T-cell (primary cell): Measurements from ENCODE around the gene BID. TPM values are rescaled to one million over a fixed set of nuclear protein-coding genes. Genes with fewer than 3 reads are reported as not detected.

ENCODE experiments used
- ATAC-seq, 4 experiments: fragments of 200-7000 bp in 3 of 4; fragments of 150-1000 bp in 1 of 4; cut with Tn5 transposase; replicated peaks in 1 of 4; 1 replicate in 3 of 4; 2 replicates in 1 of 4; pipeline ENCODE4 v1.10.0; 2021; ENCODE audit warnings: moderate library complexity in 3 of 4, mild to moderate bottlenecking in 2 of 4, moderate number of reproducible peaks in 1 of 4
- CTCF ChIA-PET, 2 donors: fragments of 300-600 bp; sonication (Branson Sonifier 250); formaldehyde crosslinking; loops; one replicate each; lab custom pipeline; 2022; ENCODE audit warnings: antibody characterized with exemption in 2 of 2; lab: Charles Lee
- POLR2A ChIA-PET, 2 donors: fragments of 300-600 bp; sonication (Branson Sonifier 250); formaldehyde crosslinking; loops; one replicate each; lab custom pipeline; 2022; ENCODE audit warnings: antibody characterized with exemption in 2 of 2; lab: Charles Lee
- DNase-seq, 35 experiments: peaks; one replicate each; pipeline versions ENCODE4 v3.0.0 to v3.0.0-alpha.2; 2013 to 2023
- H3K27ac ChIP-seq: one replicate; pipeline ENCODE4 v1.5.1; 2013; ENCODE audit warnings: low read length
- H3K27me3 ChIP-seq, 2 experiments: replicated peaks in 1 of 2; 1 replicate in 1 of 2; 2 replicates in 1 of 2; pipeline versions ENCODE4 v1.6.1 to v1.7.0; 2013; ENCODE audit warnings: low read length in 1 of 2, mixed read lengths in 1 of 2; ENCODE audit not compliant: control insufficient read depth in 2 of 2, insufficient read depth in 2 of 2; ENCODE audit errors: extremely low read depth in 1 of 2
- H3K36me3 ChIP-seq, 2 donors: 1 replicate in 1 of 2; 2 replicates in 1 of 2; pipeline versions ENCODE4 v1.6.1 to v1.7.0; 2013; ENCODE audit warnings: low read length in 1 of 2; ENCODE audit not compliant: control insufficient read depth in 2 of 2, insufficient read depth in 1 of 2; ENCODE audit errors: extremely low read depth in 1 of 2
- H3K4me1 ChIP-seq, 2 experiments: 1 replicate in 1 of 2; 2 replicates in 1 of 2; pipeline versions ENCODE4 v1.6.1 to v1.7.0; 2013; ENCODE audit warnings: low read length in 2 of 2, mixed read lengths in 1 of 2; ENCODE audit not compliant: insufficient read depth in 2 of 2, control insufficient read depth in 1 of 2; ENCODE audit errors: extremely low read depth in 1 of 2
- H3K4me3 ChIP-seq, 2 donors: 1 replicate in 1 of 2; 2 replicates in 1 of 2; pipeline versions ENCODE4 v1.5.1 to v1.7.0; 2013; ENCODE audit warnings: mild to moderate bottlenecking in 2 of 2, low read length in 1 of 2, moderate library complexity in 1 of 2; ENCODE audit not compliant: control insufficient read depth in 1 of 2; ENCODE audit errors: extremely low read depth in 1 of 2
- H3K9me3 ChIP-seq: 2 replicates; pipeline ENCODE4 v1.7.0; 2013
- H3K27ac Mint-ChIP-seq, 2 donors: one replicate each; pipeline ENCODE4 v1.8.0; 2020 to 2021; ENCODE audit warnings: mild to moderate bottlenecking in 2 of 2, mixed read lengths in 2 of 2
- H3K27me3 Mint-ChIP-seq, 2 donors: one replicate each; pipeline ENCODE4 v1.8.0; 2021 to 2022; ENCODE audit warnings: mixed read lengths in 2 of 2
- H3K36me3 Mint-ChIP-seq: one replicate; pipeline ENCODE4 v1.8.0; 2021; ENCODE audit warnings: mixed read lengths
- H3K4me1 Mint-ChIP-seq, 3 donors: one replicate each; pipeline ENCODE4 v1.8.0; 2020 to 2022; ENCODE audit warnings: mixed read lengths in 3 of 3, mild to moderate bottlenecking in 1 of 3
- H3K4me3 Mint-ChIP-seq, 3 donors: one replicate each; pipeline ENCODE4 v1.8.0; 2020 to 2022; ENCODE audit warnings: mild to moderate bottlenecking in 3 of 3, mixed read lengths in 3 of 3, moderate library complexity in 3 of 3
- H3K9me3 Mint-ChIP-seq, 3 donors: one replicate each; pipeline ENCODE4 v1.8.0; 2020 to 2022; ENCODE audit warnings: mixed read lengths in 3 of 3
- WGBS: methylation state at CpG from one replicate; pipeline ENCODE4 v1.1.5; 2013; ENCODE audit warnings: missing lambda C conversion rate; ENCODE audit not compliant: insufficient coverage; 5-methylcytosine and 5-hydroxymethylcytosine counted together
- total RNA-seq, 35 experiments: library from RNA in 6 of 35; stranded (reverse) in 6 of 35; fragments of 120-200 nt in 1 of 35; gene quantifications; one replicate each; pipeline versions ENCODE4 v1.2.1 to v1.2.4 and lab custom pipeline; 2013 to 2026

BID gene
- total RNA-seq, 5 donors from 2014 or later (not counting 1 experiment from before 2014, with no cell fraction given), result 15.8 to 34.6 (median 28.5) TPM

GRCh38 chr22:17789379-17790200, 15.3 kb upstream of the BID start:
- H3K4me1 ChIP-seq, result peaks cover 0 to 28% of the 10 kb centered on the region in 2 experiments
- Mint-ChIP-seq H3K27ac (no peak overlapping the region), H3K36me3 (peaks cover 15% of the 10 kb centered on the region), H3K4me1 (peaks cover 0 to 5% (median 2%) of the 10 kb centered on the region in 3 donors), H3K9me3 (no peaks in the 10 kb centered on the region), H3K4me3 (no peak overlapping the region), H3K27me3 (no peaks in the 10 kb centered on the region)
- ATAC-seq, result no peak
- H3K4me3 ChIP-seq, result no peak overlapping the region
- CTCF ChIA-PET, result no interaction called here
- peaks cover 0 to 4% of the 10 kb centered on the region in 2 donors for H3K36me3 ChIP-seq
- H3K27me3 ChIP-seq, result no peaks in the 10 kb centered on the region
- no peaks in the 10 kb centered on the region for H3K9me3 ChIP-seq
- no peak for DNase-seq
- POLR2A ChIA-PET, result no interaction called here
- WGBS, result 92% methylated on average over 12 of the region's 27 CpGs
- no peak overlapping the region for H3K27ac ChIP-seq

GRCh38 chr22:17788528-17789378, 14.5 kb upstream of the BID start:
- Histone ChIP-seq H3K4me3 (no peak overlapping the region), H3K27ac (no peak overlapping the region), H3K36me3 (peaks cover 0 to 4% of the 10 kb centered on the region in 2 donors), H3K4me1 (peaks cover 0 to 28% of the 10 kb centered on the region in 2 experiments), H3K27me3 (no peaks in the 10 kb centered on the region), H3K9me3 (no peaks in the 10 kb centered on the region)
- H3K27ac Mint-ChIP-seq, result no peak overlapping the region
- H3K9me3 Mint-ChIP-seq, result no peaks in the 10 kb centered on the region
- CTCF ChIA-PET, result no interaction called here
- H3K36me3 Mint-ChIP-seq, result peaks cover 15% of the 10 kb centered on the region
- no peak for ATAC-seq
- no peak for DNase-seq
- H3K27me3 Mint-ChIP-seq, result no peaks in the 10 kb centered on the region
- H3K4me3 Mint-ChIP-seq, result no peak overlapping the region
- H3K4me1 Mint-ChIP-seq, result peaks cover 0 to 5% (median 2%) of the 10 kb centered on the region in 3 donors
- 95% methylated on average over 20 of the region's 32 CpGs for WGBS
- POLR2A ChIA-PET, result no interaction called here

DNA sequence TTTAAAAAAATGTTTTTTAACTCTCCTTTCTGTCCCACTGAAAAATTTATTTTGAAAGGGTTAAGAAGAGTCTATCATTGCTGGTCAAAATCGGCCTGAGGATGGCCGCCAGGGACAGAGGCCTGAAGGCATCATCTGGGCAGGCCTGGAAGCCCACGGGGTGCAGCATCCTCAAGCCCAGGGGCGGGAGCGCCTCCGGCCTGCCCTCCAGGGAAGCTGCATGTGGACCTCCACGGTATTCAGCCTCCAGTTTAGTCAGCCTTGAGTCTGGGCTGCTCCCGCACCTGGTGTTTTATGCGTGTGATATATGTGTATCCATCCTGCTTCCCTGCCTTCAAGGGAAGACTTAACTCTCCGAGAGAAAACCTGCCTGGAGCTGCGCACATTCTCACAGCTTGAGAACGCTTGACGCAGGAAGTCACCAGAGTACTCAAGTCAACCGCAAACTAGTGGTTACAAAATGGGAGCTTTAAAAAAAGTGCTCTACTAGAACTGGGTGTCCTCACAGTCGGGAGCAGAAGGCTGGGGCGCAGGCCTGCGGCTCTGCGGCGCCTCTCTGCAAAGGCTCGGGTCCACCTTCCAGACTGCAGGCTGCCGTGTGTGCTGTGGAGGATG, 13.6 kb upstream of the BID start:
- Mint-ChIP-seq H3K4me1 (peaks cover 0 to 7% (median 4%) of the 10 kb centered on the region in 3 donors), H3K36me3 (peaks cover 11% of the 10 kb centered on the region), H3K27me3 (no peaks in the 10 kb centered on the region), H3K27ac (no peak overlapping the region), H3K9me3 (no peaks in the 10 kb centered on the region), H3K4me3 (no peak overlapping the region)
- Histone ChIP-seq H3K4me1 (peaks cover 0 to 28% of the 10 kb centered on the region in 2 experiments), H3K27me3 (no peaks in the 10 kb centered on the region), H3K9me3 (no peaks in the 10 kb centered on the region), H3K27ac (no peak overlapping the region), H3K4me3 (no peak overlapping the region), H3K36me3 (peaks cover 2 to 4% of the 10 kb centered on the region in 2 donors)
- 90% methylated on average over 15 of the region's 21 CpGs for WGBS
- ChIA-PET CTCF (interaction anchor here in 1 of 2 donors (1.1 kb wide), 1 partner anchor 21 kb away, joined by 3 read pairs; no protein-coding TSS in a partner anchor), POLR2A (interaction anchor here in 1 of 2 donors (0.7 kb wide), 1 partner anchor 9 kb away, joined by 3 read pairs; no protein-coding TSS in a partner anchor)
- DNase-seq (peak in 1 of 35 experiments; percentile 39), ATAC-seq (peak in 1 of 4 experiments; percentile 37)

- CTCF ChIA-PET, result interaction anchor here in 1 of 2 donors (1.1 kb wide), 1 partner anchor 20 kb away, joined by 3 read pairs; no protein-coding TSS in a partner anchor
- no peaks in the 10 kb centered on the region for H3K9me3 ChIP-seq
- WGBS, result 94% methylated on average over 6 of the region's 8 CpGs
- Mint-ChIP-seq H3K27ac (no peak overlapping the region), H3K36me3 (peaks cover 11% of the 10 kb centered on the region), H3K27me3 (no peaks in the 10 kb centered on the region), H3K4me3 (no peak overlapping the region), H3K9me3 (no peaks in the 10 kb centered on the region), H3K4me1 (peaks cover 5 to 10% (median 8%) of the 10 kb centered on the region in 3 donors)
- POLR2A ChIA-PET, result no interaction called here
- no peak for DNase-seq
- H3K27me3 ChIP-seq, result no peaks in the 10 kb centered on the region
- no peak overlapping the region for H3K4me3 ChIP-seq
- H3K27ac ChIP-seq, result no peak overlapping the region
- H3K4me1 ChIP-seq, result peaks cover 0 to 29% of the 10 kb centered on the region in 2 experiments
- peaks cover 2 to 4% of the 10 kb centered on the region in 2 donors for H3K36me3 ChIP-seq
- peak in 1 of 4 experiments; percentile 40 for ATAC-seq
Measured at GRCh38 chr22:17787241-17787640, 13.0 kb upstream of the BID start.

- Histone ChIP-seq H3K4me1 (peaks cover 0 to 35% of the 10 kb centered on the region in 2 experiments), H3K4me3 (no peak overlapping the region), H3K27me3 (no peaks in the 10 kb centered on the region), H3K36me3 (peaks cover 2 to 4% of the 10 kb centered on the region in 2 donors), H3K9me3 (no peaks in the 10 kb centered on the region), H3K27ac (peak overlapping the region; percentile 7)
- POLR2A ChIA-PET, result no interaction called here
- Mint-ChIP-seq H3K4me1 (peaks cover 8 to 15% (median 10%) of the 10 kb centered on the region in 3 donors), H3K27me3 (no peaks in the 10 kb centered on the region), H3K9me3 (no peaks in the 10 kb centered on the region), H3K36me3 (peaks cover 9% of the 10 kb centered on the region), H3K4me3 (no peak overlapping the region), H3K27ac (peak overlapping the region in 1 of 2 donors; percentile 52)
- no peak for ATAC-seq
- CTCF ChIA-PET, result interaction anchor here in 1 of 2 donors (1.1 to 2.2 kb wide), 5 partner anchors 13 to 290 kb away, joined by 3 to 8 read pairs (median 7); no protein-coding TSS in a partner anchor
- 83% methylated on average over 18 of the region's 18 CpGs for WGBS
- DNase-seq, result no peak
Measured at GRCh38 chr22:17786435-17787161, 12.3 kb upstream of the BID start.
